Neural crest cell (in vitro differentiated cells): Measurements from ENCODE around the gene WASF1. TPM values are rescaled to one million over a fixed set of nuclear protein-coding genes. Genes with fewer than 3 reads are reported as not detected.

Experiments used
- DNase-seq: peaks from one replicate; pipeline ENCODE4 v3.0.0; 2021; ENCODE audit warnings: low read depth, mixed read lengths, low spot score
- H3K27ac Mint-ChIP-seq: one replicate; pipeline ENCODE4 v1.8.0; 2021; ENCODE audit warnings: mild to moderate bottlenecking, mixed read lengths; ENCODE audit not compliant: unreplicated experiment
- H3K27me3 Mint-ChIP-seq: 2 replicates; pipeline ENCODE4 v1.8.0; 2021; ENCODE audit warnings: low read depth, mild to moderate bottlenecking, mixed read lengths
- H3K36me3 Mint-ChIP-seq: 2 replicates; pipeline ENCODE4 v1.8.0; 2021; ENCODE audit warnings: low read depth, mild to moderate bottlenecking, mixed read lengths
- H3K4me1 Mint-ChIP-seq: 2 replicates; pipeline ENCODE4 v1.8.0; 2021; ENCODE audit warnings: mixed read lengths
- H3K4me3 Mint-ChIP-seq: one replicate; pipeline ENCODE4 v1.8.0; 2021; ENCODE audit warnings: mild to moderate bottlenecking, mixed read lengths
- H3K9me3 Mint-ChIP-seq: 2 replicates; pipeline ENCODE4 v1.8.0; 2021; ENCODE audit warnings: mixed read lengths
- CTCF ChIP-seq: fragments of 200-600 bp; sonication (generic); conservative IDR thresholded peaks from 2 replicates; pipeline ENCODE4 v1.5.0; 2021; ENCODE audit warnings: antibody characterized with exemption, mild to moderate bottlenecking
- long read RNA-seq: library from polyadenylated mRNA; unstranded; transcript quantifications from one replicate; pipeline ENCODE4 v2.0.0, GENCODE V29; 2020
- total RNA-seq: library from RNA; stranded (reverse); gene quantifications from 2 replicates; pipeline ENCODE4 v1.2.1, GENCODE V29; 2021

The WASF1 gene
- 48.9 and 51.6 TPM in 2 replicates for total RNA-seq
- long read RNA-seq, partial matches to known transcripts = 5 of 6 reads
- long read RNA-seq, other reads (novel, unspliced or antisense) = 1 of 6 reads

DNA sequence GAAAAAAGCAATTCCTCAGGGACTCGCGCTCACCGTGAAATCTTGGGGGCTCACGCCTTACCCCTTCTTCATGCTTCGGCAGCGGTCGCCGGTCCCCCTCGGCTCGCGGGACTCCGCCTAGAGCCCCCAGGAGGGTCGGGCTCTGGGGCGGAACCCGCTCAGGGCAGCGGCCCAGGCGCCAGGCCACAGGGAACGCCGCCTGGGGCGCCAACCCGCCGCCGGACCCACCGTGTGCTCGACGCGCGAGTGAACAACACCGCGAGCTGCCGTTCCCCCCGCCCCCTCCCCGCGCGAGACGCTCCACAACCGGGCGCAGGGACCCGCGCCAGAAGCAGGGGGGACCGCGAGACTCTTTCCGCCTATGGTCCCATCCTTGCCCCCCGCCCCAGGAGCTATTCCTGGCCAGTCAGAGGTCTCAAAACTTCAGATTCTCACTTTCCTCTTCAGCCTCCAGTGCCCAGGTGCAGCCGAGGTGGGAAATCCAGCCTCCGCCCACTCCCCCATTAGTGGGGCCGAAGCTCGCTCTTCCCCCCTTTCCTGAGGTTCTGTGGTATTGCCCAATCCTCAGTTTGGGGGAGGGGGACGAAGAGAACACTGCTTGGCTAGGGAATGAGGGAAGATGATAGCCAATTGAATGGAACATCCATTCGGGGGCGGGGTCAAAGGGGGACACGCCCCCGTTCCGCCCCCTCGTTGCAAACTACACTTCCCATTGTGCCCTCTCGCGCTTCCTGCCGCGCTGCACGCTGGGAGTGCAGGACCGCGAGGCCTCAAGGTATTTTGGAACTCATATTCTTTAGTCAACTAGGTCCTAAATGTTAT is at the start of gene WASF1:
WASF1 (minus strand) TSS at position 265 of the 822 bp plus-strand sequence. CDS start 52,069 bp downstream, outside the sequence.
- no peak for TF ChIP-seq CTCF
- Mint-ChIP-seq H3K27ac (peak within 1 kb of the TSS; percentile 100), H3K9me3 (no peaks in the 10 kb centered on the region), H3K4me1 (peaks cover 10% of the 10 kb centered on the region), H3K27me3 (no peaks in the 10 kb centered on the region), H3K36me3 (no peaks in the 10 kb centered on the region), H3K4me3 (peak within 1 kb of the TSS; percentile 93)
- DNase-seq = peak; percentile 94

GRCh38 chr6:110226261-110226660 is 46.8 kb upstream of the WASF1 start:
- no peak for DNase-seq
- no peak for TF ChIP-seq CTCF
- Mint-ChIP-seq H3K27ac (no peak overlapping the region), H3K36me3 (peaks cover 6% of the 10 kb centered on the region), H3K9me3 (no peaks in the 10 kb centered on the region), H3K27me3 (no peaks in the 10 kb centered on the region), H3K4me3 (no peak overlapping the region), H3K4me1 (no peaks in the 10 kb centered on the region)

GRCh38 chr6:110221738-110222137 is 42.3 kb upstream of the WASF1 start:
- Mint-ChIP-seq H3K27ac (no peak overlapping the region), H3K27me3 (no peaks in the 10 kb centered on the region)
- no peak for TF ChIP-seq CTCF

GRCh38 chr6:110217266-110217665 is 37.8 kb upstream of the WASF1 start:
- no peak for TF ChIP-seq CTCF
- H3K4me3 Mint-ChIP-seq = no peak overlapping the region
- H3K4me1 Mint-ChIP-seq = no peaks in the 10 kb centered on the region
- H3K27ac Mint-ChIP-seq = no peak overlapping the region
- no peaks in the 10 kb centered on the region for H3K9me3 Mint-ChIP-seq
- DNase-seq = no peak
- H3K36me3 Mint-ChIP-seq = peaks cover 17% of the 10 kb centered on the region
- no peaks in the 10 kb centered on the region for H3K27me3 Mint-ChIP-seq

More at GRCh38 chr6:110221738-110222137, 42.3 kb upstream of the WASF1 start:
- Mint-ChIP-seq H3K4me1 (no peaks in the 10 kb centered on the region), H3K9me3 (no peaks in the 10 kb centered on the region), H3K4me3 (no peak overlapping the region), H3K36me3 (peaks cover 16% of the 10 kb centered on the region)
- DNase-seq = no peak

DNA sequence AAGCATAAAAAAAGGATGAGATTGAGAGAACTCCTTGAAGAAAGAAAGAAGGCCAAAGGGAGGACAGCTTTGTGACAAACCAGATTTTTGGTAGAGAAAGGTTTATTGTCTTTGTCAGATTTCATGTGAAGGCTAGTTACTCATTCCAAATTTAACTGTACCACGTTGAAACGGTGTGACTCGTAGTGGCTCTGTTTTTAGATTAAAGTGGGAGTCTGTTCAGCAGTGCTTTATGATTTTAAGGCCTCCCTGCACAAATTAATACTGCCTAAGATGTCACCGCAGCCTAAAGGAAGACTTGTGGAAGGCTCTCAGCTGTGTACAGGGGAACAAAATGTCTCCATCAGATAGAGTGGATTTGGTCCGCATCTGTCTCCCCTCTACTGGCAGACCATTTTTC is 36.7 kb upstream of the WASF1 start:
- H3K27me3 Mint-ChIP-seq = no peaks in the 10 kb centered on the region
- no peak overlapping the region for H3K4me3 Mint-ChIP-seq
- no peak for DNase-seq
- H3K36me3 Mint-ChIP-seq = peaks cover 19% of the 10 kb centered on the region
- no peaks in the 10 kb centered on the region for H3K4me1 Mint-ChIP-seq
- H3K9me3 Mint-ChIP-seq = no peaks in the 10 kb centered on the region
- no peak for TF ChIP-seq CTCF
- no peak overlapping the region for H3K27ac Mint-ChIP-seq
